HG02973 (cell line): ENCODE results near the gene OTOG.

Experiments used
- ATAC-seq: cut with Tn5 transposase; IDR thresholded peaks from one replicate; pipeline ENCODE4 v1.9.1; 2021; ENCODE audit warnings: moderate library complexity; ENCODE audit not compliant: unreplicated experiment

The OTOG gene

DNA sequence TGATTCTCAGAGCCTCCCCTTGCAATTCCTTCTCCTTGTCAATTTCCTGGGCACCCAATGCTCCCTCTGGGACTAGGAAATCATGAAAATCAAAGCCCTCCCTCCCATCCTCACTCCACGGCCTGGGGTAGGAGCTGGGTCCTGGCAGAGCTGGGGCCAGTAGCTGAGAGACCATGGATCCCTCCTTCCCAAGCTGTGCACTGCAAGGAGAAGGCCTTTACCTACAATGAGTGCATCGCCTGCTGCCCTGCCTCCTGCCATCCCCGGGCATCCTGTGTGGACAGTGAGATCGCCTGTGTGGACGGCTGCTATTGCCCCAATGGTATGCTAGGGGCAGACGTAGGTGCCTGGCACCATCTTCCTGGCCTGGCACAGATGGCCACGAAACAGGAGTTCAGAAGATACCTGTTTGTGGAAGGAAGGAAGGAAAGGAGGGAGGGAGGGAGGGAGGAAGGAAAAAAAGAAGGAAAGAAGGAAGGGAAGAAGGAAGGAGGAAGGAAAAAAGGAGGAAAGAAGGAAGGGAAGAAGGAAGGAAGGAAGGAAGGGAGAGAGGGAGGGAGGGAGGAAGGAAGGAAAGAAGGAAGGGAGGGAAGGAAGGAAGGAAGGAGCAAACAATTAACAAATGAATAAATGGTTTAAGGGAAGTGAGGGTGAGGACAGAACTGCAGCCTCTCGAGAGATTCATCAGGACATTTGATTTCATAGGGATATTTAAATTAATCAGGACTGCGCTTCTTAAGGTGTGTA, 12.5 kb downstream of the OTOG start:
- ATAC-seq: no peak

DNA sequence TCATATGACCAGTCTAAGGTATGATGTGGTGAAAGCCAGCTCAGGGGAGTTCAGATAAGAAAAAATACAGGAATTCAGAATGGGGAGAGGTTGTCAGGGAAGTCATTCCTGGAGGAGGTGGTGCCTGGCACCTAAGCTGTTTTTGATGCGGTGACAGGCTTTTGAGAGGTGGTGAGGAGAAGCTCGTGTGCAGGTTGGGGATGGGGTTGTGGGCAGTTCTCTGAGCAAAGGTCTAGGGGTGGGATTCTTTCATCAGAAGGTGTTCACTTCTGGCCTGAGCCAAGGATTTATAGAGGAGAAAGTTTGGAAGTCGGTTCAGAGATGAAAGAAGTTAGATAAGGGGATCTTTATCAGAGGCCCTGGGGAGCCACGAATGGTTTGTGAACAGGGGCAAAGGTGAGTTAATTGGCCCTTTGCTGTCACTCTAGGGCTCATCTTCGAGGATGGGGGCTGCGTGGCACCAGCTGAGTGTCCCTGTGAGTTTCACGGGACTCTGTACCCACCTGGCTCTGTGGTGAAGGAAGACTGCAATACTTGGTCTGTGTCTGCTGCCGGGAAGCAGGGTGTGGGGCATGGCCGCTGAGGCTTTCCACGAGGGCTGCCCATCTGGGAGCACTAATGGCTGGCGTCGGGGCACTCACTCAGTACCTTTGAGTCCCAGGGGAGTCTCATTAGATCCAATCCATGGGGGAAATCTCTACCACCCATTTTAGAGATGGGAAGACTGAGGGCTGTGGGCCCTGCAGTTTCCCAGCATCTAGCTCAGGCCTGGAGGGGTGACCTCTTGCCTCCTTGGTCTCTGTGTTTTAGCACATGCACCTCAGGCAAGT, 13.4 kb downstream of the OTOG start:
- ATAC-seq: no peak

DNA sequence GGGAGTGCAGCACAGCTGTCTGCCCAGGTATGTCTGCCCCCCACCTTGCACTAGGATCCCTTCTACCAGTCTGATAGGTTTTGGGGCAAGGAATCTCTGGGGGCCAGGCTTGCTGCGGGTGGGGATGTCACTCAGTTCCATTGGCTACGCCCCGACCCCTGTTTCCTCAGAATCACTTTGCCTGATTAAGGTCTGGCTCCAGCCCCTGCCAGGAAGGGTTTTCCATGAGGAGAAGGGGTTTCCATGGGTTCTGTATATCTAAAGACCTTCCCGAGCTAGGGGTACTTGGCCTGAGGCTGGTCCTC, 14.0 kb downstream of the OTOG start:
- no peak for ATAC-seq

DNA sequence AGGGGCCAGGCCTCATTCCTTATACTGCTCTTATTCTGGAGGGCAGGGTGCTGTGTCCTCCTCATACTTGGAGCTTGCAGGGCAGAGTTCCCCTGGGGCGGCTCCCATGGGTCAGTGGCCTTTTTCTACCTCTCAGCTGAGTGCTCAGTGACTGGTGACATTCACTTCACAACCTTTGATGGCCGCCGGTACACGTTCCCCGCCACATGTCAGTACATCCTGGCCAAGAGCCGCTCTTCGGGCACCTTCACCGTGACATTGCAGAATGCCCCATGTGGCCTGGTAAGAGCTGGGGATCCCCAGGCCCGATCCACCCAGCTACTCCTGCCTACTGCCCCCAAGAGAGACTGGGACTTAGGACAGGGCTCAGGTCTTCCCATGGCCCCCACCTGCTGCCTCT, 14.5 kb downstream of the OTOG start:
- ATAC-seq: no peak

DNA sequence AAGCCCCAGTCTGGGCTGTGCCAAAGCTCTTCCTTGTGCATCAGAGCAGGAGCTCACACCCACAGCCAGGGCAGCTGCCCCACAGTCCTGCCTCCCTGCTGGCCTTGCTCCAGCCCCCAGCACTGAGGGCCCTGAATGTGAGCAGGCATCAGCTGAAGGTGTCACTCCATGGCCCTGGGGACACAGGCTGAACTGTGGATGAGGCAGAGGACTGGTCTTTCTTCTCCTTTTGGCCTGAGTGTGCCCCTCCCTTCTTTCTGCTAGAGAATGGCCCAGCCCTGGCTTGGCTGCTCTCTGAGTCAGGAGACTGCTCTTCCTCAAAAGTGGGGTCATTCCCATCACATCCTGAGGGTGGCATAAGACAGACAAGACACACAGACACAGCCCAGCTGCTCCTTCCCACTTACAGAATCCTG, 16.2 kb downstream of the OTOG start:
- no peak for ATAC-seq

DNA sequence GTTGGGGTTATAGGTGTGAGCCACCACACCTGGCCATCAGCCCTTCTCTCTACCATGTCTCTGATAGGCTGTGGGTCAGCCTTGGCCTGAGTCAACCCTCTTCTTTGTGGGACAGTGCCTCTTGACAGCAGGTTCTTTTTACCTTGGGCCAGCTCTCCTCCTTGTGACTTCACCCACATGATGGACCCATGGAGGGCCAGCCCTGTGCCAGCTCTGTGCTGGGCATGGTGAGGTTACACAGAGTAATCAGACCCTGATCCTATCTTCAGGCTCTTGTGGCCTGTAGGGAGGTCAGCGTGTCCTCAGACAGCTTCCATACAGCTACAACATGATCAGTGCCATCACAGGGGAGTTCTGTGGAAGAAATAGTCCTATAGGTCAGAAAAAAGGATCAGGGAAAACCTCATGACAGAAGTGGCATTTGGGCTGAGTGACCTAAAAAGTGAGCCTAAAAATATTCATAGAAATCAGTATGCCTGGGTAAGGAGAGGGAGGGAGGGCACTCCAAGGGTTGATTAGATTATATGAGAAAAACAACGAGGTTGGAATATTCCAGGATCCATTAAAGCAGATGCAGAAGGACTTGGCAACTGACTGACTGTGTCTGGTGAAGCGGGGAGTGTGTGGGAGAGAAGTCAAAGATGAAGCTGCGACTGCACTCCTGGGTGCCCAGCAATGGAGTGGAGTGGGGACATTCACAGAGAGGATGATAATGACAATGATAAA, 17.1 kb downstream of the OTOG start:
- no peak for ATAC-seq

DNA sequence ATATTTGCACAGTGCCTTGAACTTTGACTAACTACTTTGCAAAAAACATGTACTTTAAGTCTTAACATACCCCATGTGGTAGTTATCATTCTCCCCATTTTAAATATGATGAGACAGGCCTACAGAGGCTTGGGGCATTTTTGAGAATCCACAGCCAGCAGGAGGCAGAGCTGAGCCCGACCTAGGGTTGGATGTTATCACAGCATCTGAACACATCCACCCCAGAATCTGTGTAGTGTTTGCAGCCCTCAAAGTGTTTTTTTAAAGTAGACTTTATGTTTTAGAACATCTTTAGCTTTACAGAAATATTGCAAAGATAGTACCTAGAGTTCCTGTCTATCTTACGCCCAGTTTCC, 17.6 kb downstream of the OTOG start:
- no peak for ATAC-seq

DNA sequence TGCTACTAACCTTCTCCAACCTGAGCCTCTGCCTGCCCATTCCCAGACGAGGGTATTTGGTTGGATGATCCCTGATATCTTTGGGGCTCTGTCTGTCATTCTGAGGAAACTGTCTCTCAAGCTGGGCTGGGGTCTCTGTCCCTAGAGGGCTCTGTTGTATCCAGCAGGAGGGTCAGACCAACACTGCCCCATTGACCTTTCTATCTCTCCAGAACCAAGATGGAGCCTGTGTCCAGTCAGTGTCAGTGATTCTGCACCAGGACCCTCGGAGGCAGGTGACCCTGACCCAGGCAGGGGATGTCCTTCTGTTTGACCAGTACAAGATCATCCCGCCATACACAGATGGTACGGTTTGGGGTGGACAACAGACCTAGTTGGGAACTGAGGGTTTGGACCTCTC, 21.9 kb downstream of the OTOG start:
- no peak for ATAC-seq

DNA sequence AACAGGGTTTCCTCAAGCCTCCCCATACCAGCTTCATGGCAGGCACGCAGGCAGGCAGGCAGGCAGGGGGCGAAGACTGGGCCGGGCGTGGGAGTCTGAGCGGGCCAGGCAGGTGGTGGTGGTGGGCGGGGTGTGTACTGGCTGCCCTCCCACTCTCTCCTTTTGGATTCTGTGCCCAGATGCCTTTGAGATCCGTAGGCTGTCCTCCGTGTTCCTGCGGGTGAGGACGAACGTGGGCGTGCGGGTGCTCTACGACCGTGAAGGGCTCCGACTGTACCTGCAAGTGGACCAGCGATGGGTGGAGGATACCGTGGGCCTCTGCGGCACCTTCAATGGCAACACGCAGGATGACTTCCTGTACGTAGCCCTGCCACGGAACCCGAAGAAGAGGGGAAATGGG, 23.0 kb downstream of the OTOG start:
- no peak for ATAC-seq

DNA sequence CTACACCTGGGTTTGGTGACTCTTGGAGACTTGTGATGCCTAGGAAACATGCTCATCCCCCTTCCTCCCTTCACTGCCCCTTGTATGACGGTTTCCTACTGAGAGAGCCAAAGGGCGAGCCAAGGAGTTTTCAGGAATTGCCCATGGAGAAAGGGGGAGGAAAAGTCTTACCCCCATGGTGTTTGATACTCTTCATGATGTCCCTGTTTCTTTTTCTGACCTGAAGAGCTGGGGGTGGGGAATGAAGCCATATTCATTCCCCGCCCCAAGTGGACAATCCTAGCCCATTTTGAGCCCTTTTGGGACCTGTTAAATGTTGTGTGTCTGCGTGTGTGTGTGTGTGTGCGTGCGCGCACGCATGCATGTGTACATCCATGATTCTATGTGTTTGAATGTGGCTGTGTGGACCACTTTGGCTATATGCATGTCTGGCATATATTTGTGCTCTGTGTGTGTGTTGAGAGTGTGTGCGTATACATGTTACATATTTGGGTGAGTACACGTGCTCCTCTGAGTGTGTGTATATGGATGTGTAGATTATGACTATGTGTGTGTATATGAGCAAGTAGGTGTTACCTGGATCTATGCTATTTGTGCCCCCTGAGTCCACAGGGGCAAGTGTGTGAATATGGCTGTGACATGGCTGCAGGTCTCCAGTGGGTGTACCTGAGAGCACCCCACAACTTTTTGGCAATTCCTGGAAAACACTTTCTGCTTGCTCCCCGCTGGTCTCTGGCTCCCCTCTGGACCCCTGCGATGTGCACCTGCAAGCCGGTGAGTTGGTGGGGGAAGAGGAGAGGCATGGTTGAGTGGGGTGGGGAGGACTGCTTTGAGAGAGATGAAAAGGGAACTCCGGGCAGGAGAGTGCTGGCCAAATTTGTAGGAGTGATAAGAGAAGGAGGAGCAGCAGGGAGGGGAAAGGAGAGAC, 24.6 kb downstream of the OTOG start:
- ATAC-seq: no peak

DNA sequence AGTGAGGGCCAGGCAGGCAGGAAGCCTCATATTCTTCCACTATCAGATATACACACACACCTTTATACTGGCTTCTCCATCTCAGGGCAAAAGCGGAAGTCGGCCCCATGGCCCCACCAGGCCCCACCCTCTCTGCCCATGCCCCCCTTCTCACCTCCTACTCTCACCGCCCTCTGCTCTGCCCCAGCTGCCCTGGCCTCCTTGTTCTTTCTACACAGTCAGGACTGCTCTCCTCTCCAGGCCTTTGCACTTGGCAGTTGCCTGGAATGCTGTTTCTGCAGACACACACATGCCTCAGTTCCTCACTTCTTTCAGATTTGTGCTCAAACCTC, 25.3 kb downstream of the OTOG start:
- ATAC-seq: no peak

DNA sequence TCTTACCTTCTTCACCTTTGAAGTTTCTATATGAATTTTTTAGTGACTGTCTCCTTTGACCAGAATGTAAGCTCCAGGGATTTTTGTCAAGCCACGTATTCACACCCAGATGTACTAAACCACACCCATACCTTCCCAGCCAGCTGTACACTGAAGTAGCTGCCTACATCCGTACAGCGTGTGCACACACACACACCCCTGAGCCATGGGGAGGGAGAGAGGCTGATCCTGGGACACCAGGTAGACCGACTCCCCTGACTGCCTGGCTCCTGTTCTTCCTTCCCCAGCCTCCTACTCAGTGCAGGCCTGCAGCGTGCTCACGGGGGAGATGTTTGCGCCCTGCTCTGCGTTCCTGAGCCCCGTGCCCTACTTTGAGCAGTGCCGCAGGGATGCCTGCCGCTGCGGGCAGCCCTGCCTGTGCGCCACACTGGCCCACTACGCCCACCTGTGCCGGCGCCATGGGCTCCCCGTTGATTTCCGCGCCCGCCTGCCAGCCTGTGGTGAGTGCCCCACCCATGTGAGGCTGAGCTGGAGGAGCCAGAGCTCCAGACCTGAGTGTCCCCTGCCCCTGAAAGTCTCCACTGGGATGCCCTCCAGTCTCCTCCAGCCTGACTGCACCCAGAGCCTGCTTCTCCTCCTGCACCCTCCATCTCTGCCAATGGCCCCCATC, 25.9 kb downstream of the OTOG start:
- ATAC-seq: no peak

DNA sequence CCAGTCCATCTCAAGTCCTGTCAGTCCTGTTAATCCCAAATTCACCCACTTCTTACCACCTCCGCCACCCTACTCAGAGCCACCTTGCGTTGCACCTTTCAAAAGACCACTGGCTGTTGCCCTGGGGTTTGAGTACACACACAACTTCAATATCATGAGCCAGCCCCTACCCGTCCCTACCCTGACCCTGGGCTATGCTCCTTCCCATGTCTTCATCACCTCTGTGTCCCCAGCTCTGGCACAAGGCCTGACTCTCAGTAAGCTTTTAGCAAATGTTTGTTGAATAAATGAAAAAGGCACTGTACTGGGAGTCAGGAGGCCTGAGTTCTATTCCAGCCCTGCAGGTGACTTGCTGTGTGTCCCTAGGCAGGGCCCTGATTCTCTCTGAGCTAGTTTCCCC, 26.5 kb downstream of the OTOG start:
- ATAC-seq: no peak

DNA sequence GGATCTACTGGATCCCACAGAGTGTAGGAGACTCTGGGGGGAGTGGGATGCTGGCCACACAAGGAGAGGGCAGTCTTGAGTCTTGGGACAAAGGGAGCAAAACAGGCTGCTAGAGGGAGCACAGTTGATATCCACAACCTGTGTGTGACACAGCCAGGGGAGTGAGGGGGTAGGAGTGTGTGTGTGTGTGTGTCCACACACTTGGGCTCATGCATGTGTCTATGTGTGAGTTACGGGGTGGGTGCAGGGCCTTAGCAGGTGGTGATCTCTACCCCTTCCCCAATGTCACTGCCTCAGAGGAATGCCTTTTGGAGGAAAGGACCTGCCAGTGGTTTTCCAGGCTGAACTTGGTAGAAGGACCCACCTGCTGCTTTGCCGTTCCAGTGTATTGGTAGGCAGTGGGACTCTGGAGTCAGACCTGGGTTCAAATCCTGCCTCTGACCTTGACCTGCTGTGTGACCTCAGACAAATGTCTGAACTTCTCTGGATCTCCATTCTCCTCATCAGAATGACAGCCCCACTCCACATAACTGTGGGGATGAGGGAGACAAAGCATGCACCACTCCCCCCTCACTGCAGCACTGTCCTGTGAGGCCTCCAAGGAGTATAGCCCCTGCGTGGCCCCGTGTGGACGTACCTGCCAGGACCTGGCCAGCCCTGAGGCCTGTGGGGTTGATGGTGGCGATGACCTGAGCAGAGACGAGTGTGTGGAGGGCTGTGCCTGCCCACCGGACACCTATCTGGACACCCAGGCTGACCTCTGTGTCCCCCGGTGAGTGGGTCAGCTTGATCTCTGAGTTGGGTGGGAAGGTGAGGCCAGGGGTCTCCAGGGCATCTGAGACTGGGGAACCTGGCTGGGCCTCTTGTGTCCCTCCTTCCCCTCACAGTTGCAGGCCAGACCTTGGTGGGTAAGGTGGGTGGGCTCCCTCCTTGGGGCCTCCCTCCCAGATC, 27.4 kb downstream of the OTOG start:
- ATAC-seq: no peak

DNA sequence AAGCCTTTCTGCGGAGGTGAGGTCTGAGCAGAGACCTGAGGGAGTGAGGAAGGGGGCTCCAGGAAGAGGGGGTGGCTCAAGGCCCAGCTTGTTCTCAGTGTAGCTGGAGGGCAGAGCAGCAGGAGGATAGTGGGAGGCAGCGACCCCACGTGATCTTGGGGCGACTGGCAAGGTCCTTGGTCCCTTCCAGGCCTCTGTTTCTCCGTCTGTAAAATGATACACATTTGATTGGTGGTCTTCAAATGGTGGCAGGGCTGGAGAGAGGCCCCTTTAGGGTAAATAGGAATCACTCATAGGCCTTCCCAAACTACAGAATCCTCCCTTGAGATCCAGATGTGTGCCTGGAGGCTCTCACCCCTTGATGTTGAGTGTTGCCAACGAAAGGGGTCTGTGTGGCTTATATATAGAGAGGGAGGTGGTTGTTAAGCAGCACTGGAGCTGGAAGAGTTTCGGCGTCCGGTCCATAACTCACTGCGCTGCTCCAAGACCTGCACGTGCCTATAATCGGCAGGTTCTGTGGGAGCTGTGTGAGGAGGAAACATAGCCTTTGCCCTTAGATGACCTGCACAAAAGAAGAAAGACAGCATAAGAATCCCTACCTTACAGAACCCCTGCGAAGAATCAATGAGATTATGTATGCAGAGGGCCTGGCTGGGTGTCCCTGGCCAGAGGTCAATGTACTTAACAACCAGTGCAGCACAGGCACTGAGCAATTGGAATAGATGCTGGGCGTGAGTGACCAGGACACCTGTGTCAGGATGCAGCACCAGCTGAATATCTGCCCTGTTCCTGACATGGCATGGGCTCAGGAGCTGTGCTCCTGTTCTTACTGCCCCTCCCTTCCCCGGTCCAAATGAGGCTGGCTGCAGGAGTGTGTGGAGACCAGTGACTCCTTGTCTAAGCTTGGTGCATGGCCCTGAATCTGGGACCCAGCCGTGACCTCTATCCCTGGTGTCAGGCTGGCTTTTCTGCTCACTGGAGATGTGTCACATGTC, 28.7 kb downstream of the OTOG start:
- no peak for ATAC-seq

DNA sequence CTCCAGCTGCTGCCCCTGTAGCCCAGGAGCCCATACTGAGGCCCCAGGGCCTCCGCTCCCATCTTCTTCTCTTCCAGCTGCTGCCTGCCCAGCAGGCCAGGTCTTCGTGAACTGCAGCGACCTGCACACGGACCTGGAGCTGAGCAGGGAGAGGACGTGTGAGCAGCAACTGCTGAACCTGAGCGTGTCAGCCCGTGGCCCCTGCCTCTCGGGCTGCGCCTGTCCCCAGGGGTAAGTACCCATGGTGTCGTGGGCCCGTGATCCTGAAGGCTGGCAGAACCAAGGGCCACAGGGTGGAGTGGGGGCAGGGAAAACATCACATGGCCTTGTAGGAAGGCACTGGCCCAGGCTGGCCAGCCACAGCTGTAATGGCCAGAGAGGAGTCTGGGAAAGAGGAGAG, 31.2 kb downstream of the OTOG start:
- no peak for ATAC-seq

DNA sequence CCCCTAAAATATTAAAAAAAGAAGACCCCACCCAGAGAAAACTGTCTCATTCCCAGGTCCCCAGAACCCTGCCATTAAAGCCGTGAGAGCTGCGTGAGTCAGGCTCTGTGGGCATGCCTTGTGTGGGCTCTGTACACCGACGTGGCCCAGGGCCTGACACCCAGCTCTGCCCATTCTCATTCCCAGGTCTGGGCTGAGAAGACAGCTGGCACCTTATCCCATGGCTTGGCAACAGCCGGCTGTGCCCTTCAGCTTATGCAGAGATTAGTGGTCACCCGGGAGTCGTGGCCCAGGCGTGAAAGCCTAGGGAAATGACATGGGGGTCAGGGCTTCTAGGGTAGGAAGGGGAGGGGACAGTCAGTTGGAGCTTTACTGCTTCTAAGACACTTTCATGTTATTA, 31.9 kb downstream of the OTOG start:
- ATAC-seq: no peak

DNA sequence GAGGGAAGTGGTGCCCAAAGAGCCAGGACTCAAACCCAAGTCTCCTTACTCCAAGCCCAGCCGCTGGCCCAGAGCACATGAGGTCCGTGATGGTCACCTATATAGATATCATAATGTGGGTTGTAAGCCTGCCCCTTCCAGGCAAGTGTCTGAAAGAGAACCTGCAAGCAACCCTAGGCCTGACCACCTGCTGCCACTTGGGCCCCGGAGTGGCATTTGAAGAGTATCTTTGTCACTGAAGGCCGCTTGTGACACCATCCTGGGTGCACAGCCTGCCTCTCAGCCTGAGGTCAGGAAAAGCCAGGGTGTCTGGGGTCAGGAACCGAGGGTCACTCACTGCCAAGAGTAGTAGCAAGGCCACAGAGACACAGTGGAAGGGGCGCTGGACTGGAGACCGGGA, 32.4 kb downstream of the OTOG start:
- no peak for ATAC-seq
